OCI-LY7 (cell line): ENCODE measurements around the gene LEMD1. TPM values are rescaled to one million over a fixed set of nuclear protein-coding genes. Genes with fewer than 3 reads are reported as not detected.

Source experiments
- BruUV-seq: library from RNA; stranded (reverse); fragments of 400-500 nt; replicated peaks from 2 replicates; lab custom pipeline; 2021; lab: Mats Ljungman, UMichigan
- CTCF ChIA-PET: fragments of 300-600 bp; sonication (Branson Sonifier 250); formaldehyde crosslinking; loops from one replicate; lab custom pipeline; 2022; ENCODE audit warnings: antibody characterized with exemption; ENCODE audit not compliant: unreplicated experiment; lab: Charles Lee
- POLR2A ChIA-PET: fragments of 300-600 bp; sonication (Branson Sonifier 250); formaldehyde crosslinking; loops from one replicate; lab custom pipeline; 2022; ENCODE audit warnings: antibody characterized with exemption; lab: Charles Lee
- DNase-seq: peaks from one replicate; pipeline ENCODE4 v3.0.0-alpha.2; 2015; ENCODE audit warnings: low spot score
- H2AFZ ChIP-seq: fragments of 200-600 bp; sonication (generic), shearing (Covaris generic); 2 replicates; pipeline ENCODE4 v1.6.1; 2014; ENCODE audit warnings: mild to moderate bottlenecking, antibody characterized with exemption, low read length, moderate library complexity
- H3K27ac ChIP-seq: fragments of 200-600 bp; sonication (generic); 2 replicates; pipeline ENCODE4 v1.5.1; 2014; ENCODE audit warnings: mixed run types, low read depth, mild to moderate bottlenecking, moderate library complexity, low read length, inconsistent platforms; ENCODE audit not compliant: poor library complexity, severe bottlenecking
- H3K36me3 ChIP-seq: fragments of 200-600 bp; sonication (generic); 2 replicates; pipeline ENCODE4 v1.6.1; 2014; ENCODE audit warnings: mild to moderate bottlenecking, antibody characterized with exemption, low read length, moderate library complexity, mixed read lengths; ENCODE audit not compliant: insufficient read depth
- H3K4me1 ChIP-seq: fragments of 200-600 bp; sonication (generic); 2 replicates; pipeline ENCODE4 v1.5.1; 2014; ENCODE audit warnings: mild to moderate bottlenecking, low read length; ENCODE audit not compliant: insufficient read depth, poor library complexity, severe bottlenecking
- H3K4me2 ChIP-seq: fragments of 200-600 bp; sonication (generic); 2 replicates; pipeline ENCODE4 v1.6.1; 2014; ENCODE audit warnings: mild to moderate bottlenecking, low read length
- H3K4me3 ChIP-seq: fragments of 200-600 bp; sonication (generic); 2 replicates; pipeline ENCODE4 v1.5.1; 2014; ENCODE audit warnings: mild to moderate bottlenecking, low read depth, low read length; ENCODE audit not compliant: poor library complexity, severe bottlenecking
- H3K79me2 ChIP-seq: fragments of 200-600 bp; sonication (generic); 2 replicates; pipeline ENCODE4 v1.6.1; 2016; ENCODE audit warnings: low read depth, mild to moderate bottlenecking, low read length, moderate library complexity, mixed read lengths; ENCODE audit not compliant: insufficient read depth
- H3K9me2 ChIP-seq: fragments of 200-600 bp; sonication (generic); 2 replicates; pipeline ENCODE4 v1.6.1; 2016; ENCODE audit warnings: mild to moderate bottlenecking, low read length, mixed read lengths; ENCODE audit not compliant: insufficient read depth
- H3K9me3 ChIP-seq: fragments of 200-600 bp; sonication (generic); 2 replicates; pipeline ENCODE4 v1.6.1; 2014; ENCODE audit warnings: mild to moderate bottlenecking, mixed run types, low read length, mixed read lengths
- H4K20me1 ChIP-seq: fragments of 200-600 bp; sonication (generic); 2 replicates; pipeline ENCODE4 v1.6.1; 2014; ENCODE audit warnings: mild to moderate bottlenecking, antibody characterized with exemption, low read length, moderate library complexity, mixed read lengths; ENCODE audit not compliant: insufficient read depth
- EZH2phosphoT487 ChIP-seq: fragments of 200-600 bp; sonication (generic); IDR thresholded peaks from 2 replicates; pipeline ENCODE4 v1.6.1; 2018; ENCODE audit warnings: low read depth, borderline replicate concordance, mild to moderate bottlenecking, mixed run types, antibody characterized with exemption, low read length, moderate library complexity, mixed read lengths
- intact Hi-C: fragments of 100-400 bp; cut with micrococcal nuclease; formaldehyde crosslinking; loops from one replicate; pipeline ENCODE4 v1.10.0; 2022; ENCODE audit not compliant: unreplicated experiment
- total RNA-seq, 2 experiments: library from RNA; depleted of rRNA in 1 of 2; stranded (reverse); fragments of >200 nt in 1 of 2; shearing (Covaris generic) in 1 of 2; gene quantifications; 2 replicates each; pipeline ENCODE4 v1.2.3, GENCODE V29; 2014 to 2022
- TF ChIP-seq, protein P1 (sequence below): fragments of 200-600 bp; sonication (generic); conservative IDR thresholded peaks from 2 replicates; pipeline ENCODE4 v1.5.1; 2014; ENCODE audit warnings: mild to moderate bottlenecking, antibody characterized with exemption, low read length, moderate library complexity, mixed read lengths

The LEMD1 gene
- total RNA-seq, 2 experiments from 2014 or later = 0.44 to 0.63 TPM

DNA sequence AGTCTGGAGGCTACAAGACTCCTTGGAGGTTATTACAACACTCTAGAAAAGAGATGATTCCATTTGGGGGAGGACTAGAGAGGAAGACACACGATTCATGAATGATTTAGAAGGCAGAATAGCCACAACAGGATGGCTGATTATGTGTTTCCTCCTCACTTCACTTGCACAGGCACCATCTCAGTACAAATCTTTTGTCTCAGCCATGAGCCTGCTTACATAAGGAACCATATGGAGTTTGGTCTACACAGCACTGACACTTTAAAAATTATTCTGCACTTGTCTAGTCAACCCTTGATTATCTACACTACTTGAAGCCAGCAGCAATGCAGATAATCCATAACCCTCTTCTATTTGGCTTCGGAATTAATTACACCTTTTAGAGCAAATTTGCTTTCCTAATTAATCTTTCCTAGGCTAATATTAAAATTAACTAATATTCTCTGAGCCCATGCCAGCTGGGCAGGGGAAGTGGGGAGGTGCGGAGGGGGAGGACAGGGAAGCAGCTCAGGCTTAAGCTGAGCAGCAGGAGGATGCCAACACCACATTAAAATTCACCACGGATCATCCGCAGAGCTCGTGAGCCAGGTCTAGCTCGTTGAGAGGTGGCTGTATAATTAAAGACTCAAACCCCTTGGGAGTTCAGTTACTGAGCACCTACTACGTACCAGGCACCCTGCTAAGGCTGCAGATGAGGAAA is 3.2 kb upstream of the LEMD1 start:
- H3K27ac ChIP-seq = no peak overlapping the region
- ChIA-PET POLR2A (interaction anchor here (0.8 kb wide), 1 partner anchor 16 kb away, joined by 4 read pairs; no protein-coding TSS in a partner anchor), CTCF (no interaction called here)
- TF ChIP-seq EZH2phosphoT487 = no peak
- TF ChIP-seq, protein P1, sequence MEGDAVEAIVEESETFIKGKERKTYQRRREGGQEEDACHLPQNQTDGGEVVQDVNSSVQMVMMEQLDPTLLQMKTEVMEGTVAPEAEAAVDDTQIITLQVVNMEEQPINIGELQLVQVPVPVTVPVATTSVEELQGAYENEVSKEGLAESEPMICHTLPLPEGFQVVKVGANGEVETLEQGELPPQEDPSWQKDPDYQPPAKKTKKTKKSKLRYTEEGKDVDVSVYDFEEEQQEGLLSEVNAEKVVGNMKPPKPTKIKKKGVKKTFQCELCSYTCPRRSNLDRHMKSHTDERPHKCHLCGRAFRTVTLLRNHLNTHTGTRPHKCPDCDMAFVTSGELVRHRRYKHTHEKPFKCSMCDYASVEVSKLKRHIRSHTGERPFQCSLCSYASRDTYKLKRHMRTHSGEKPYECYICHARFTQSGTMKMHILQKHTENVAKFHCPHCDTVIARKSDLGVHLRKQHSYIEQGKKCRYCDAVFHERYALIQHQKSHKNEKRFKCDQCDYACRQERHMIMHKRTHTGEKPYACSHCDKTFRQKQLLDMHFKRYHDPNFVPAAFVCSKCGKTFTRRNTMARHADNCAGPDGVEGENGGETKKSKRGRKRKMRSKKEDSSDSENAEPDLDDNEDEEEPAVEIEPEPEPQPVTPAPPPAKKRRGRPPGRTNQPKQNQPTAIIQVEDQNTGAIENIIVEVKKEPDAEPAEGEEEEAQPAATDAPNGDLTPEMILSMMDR = no peak
- DNase-seq = no peak
- no peak overlapping the region for H2AFZ ChIP-seq
- no peaks in the 10 kb centered on the region for H4K20me1 ChIP-seq
- no peak overlapping the region for H3K4me2 ChIP-seq
- peaks cover 28% of the 10 kb centered on the region for H3K4me1 ChIP-seq
- H3K36me3 ChIP-seq = no peaks in the 10 kb centered on the region
- H3K9me3 ChIP-seq = no peaks in the 10 kb centered on the region
- BruUV-seq = no TSS peak
- intact Hi-C loops = no loop called here
- H3K9me2 ChIP-seq = no peaks in the 10 kb centered on the region
- no peak overlapping the region for H3K4me3 ChIP-seq
- H3K79me2 ChIP-seq = no peaks in the 10 kb centered on the region

- intact Hi-C loops = no loop called here
These were observed 2.1 kb upstream of the LEMD1 start for GRCh38 chr1:205423814-205424399.

More at GRCh38 chr1:205423814-205424399, 2.1 kb upstream of the LEMD1 start:
- H3K9me3 ChIP-seq = no peaks in the 10 kb centered on the region
- CTCF ChIA-PET = no interaction called here
- no peak overlapping the region for H3K27ac ChIP-seq
- H3K4me3 ChIP-seq = no peak overlapping the region
- H2AFZ ChIP-seq = no peak overlapping the region
- POLR2A ChIA-PET = interaction anchor here (0.8 kb wide), 1 partner anchor 17 kb away, joined by 4 read pairs; no protein-coding TSS in a partner anchor
- H4K20me1 ChIP-seq = no peaks in the 10 kb centered on the region
- BruUV-seq = no TSS peak
- H3K4me2 ChIP-seq = peak overlapping the region; percentile 17; the same call in 1 of the 2 replicates
- no peaks in the 10 kb centered on the region for H3K79me2 ChIP-seq
- H3K9me2 ChIP-seq = no peaks in the 10 kb centered on the region
- no peaks in the 10 kb centered on the region for H3K36me3 ChIP-seq
- H3K4me1 ChIP-seq = peaks cover 25% of the 10 kb centered on the region
- DNase-seq = no peak
- TF ChIP-seq, protein P1 = no peak
- TF ChIP-seq EZH2phosphoT487 = no peak
